ENCODE results near the gene TRO.

TRO gene

GRCh38 chrX:54934890-54935289 is 14.3 kb downstream of the TRO start:
- TF ChIP-seq POLR2A (IDR thresholded peaks at IDR 0.05; ENCODE audit: low read length) (no peak), GATA1 (IDR thresholded peaks at IDR 0.05; ENCODE audit: low read depth, low read length) (no peak)
- no peak for DNase-seq

- TF ChIP-seq GATA1 (IDR thresholded peaks at IDR 0.05; ENCODE audit: low read depth, low read length) (no peak), POLR2A (IDR thresholded peaks at IDR 0.05; ENCODE audit: low read length) (no peak)
- DNase-seq = no peak
These were observed 14.7 kb downstream of the TRO start for GRCh38 chrX:54935306-54935705.

- no peak for TF ChIP-seq POLR2A (IDR thresholded peaks at IDR 0.05; ENCODE audit: low read length)
- no peak for TF ChIP-seq GATA1 (IDR thresholded peaks at IDR 0.05; ENCODE audit: low read depth, low read length)
- no peak for DNase-seq
These were observed 16.8 kb downstream of the TRO start for GRCh38 chrX:54937416-54937815.

GRCh38 chrX:54944816-54945215 is 24.2 kb downstream of the TRO start:
- no peak for DNase-seq
- TF ChIP-seq POLR2A (IDR thresholded peaks at IDR 0.05; ENCODE audit: low read length) = no peak
- TF ChIP-seq GATA1 (IDR thresholded peaks at IDR 0.05; ENCODE audit: low read depth, low read length) = no peak

- no peak for DNase-seq
- TF ChIP-seq GATA1 (IDR thresholded peaks at IDR 0.05; ENCODE audit: low read depth, low read length) (no peak), POLR2A (IDR thresholded peaks at IDR 0.05; ENCODE audit: low read length) (no peak)
These were observed 24.6 kb downstream of the TRO start for GRCh38 chrX:54945224-54945623.

GRCh38 chrX:54950730-54951375 is 30.2 kb downstream of the TRO start:
- DNase-seq = no peak
- TF ChIP-seq GATA1 (IDR thresholded peaks at IDR 0.05; ENCODE audit: low read depth, low read length) (no peak), POLR2A (IDR thresholded peaks at IDR 0.05; ENCODE audit: low read length) (no peak)

GRCh38 chrX:54961750-54962149 is 41.1 kb downstream of the TRO start:
- no peak for TF ChIP-seq GATA1 (IDR thresholded peaks at IDR 0.05; ENCODE audit: low read depth, low read length)
- TF ChIP-seq POLR2A (IDR thresholded peaks at IDR 0.05; ENCODE audit: low read length) = no peak
- no peak for DNase-seq

GRCh38 chrX:54964766-54965497 is 44.3 kb downstream of the TRO start:
- TF ChIP-seq POLR2A (IDR thresholded peaks at IDR 0.05; ENCODE audit: low read length) (no peak), GATA1 (IDR thresholded peaks at IDR 0.05; ENCODE audit: low read depth, low read length) (no peak)
- no peak for DNase-seq

- no peak for DNase-seq
- no peak for TF ChIP-seq GATA1 (IDR thresholded peaks at IDR 0.05; ENCODE audit: low read depth, low read length)
- no peak for TF ChIP-seq POLR2A (IDR thresholded peaks at IDR 0.05; ENCODE audit: low read length)
These were observed 56.8 kb downstream of the TRO start for GRCh38 chrX:54977387-54977786.

GRCh38 chrX:54978448-54978847 is 57.8 kb downstream of the TRO start:
- TF ChIP-seq GATA1 (IDR thresholded peaks at IDR 0.05; ENCODE audit: low read depth, low read length) (no peak), POLR2A (IDR thresholded peaks at IDR 0.05; ENCODE audit: low read length) (no peak)
- no peak for DNase-seq

- no peak for DNase-seq
These were observed 58.8 kb downstream of the TRO start for GRCh38 chrX:54979432-54979831.

GRCh38 chrX:54980334-54980733 is 59.7 kb downstream of the TRO start:
- no peak for DNase-seq
- TF ChIP-seq GATA1 (IDR thresholded peaks at IDR 0.05; ENCODE audit: low read depth, low read length) = no peak
- TF ChIP-seq POLR2A (IDR thresholded peaks at IDR 0.05; ENCODE audit: low read length) = no peak

More at GRCh38 chrX:54979432-54979831, 58.8 kb downstream of the TRO start:
- TF ChIP-seq POLR2A (IDR thresholded peaks at IDR 0.05; ENCODE audit: low read length) (no peak), GATA1 (IDR thresholded peaks at IDR 0.05; ENCODE audit: low read depth, low read length) (no peak)

Measured in erythroblast (primary cell).